Gastrocnemius medialis (tissue), 4 donors: ENCODE data around the gene JMJD7. TPM values are rescaled to one million over a fixed set of nuclear protein-coding genes. Genes with fewer than 3 reads are reported as not detected.
"Not testable (repeated sequence)": the region's sequence is repeated elsewhere in the genome, so short reads cannot be mapped to it uniquely, and the experiment has no call there.

Source experiments
- ATAC-seq, 2 donors: fragments of 150-250 bp; one replicate each; pipeline ENCODE4 v1.9.1; 2016
- DNase-seq, 2 donors: peaks; one replicate each; pipeline ENCODE4 v3.0.0-alpha.2; 2019
- H3K27ac ChIP-seq, 4 donors: fragments of 200-600 bp; sonication (generic); 1 replicate in 1 of 4; 2 replicates in 3 of 4; pipeline ENCODE4 v1.5.1; 2016 to 2018; ENCODE audit warnings: mild to moderate bottlenecking in 2 of 4, moderate library complexity in 1 of 4
- H3K27me3 ChIP-seq, 3 donors: fragments of 200-600 bp; sonication (generic) in 2 of 3; 1 replicate in 1 of 3; 2 replicates in 2 of 3; pipeline versions ENCODE4 v1.5.1 to v1.6.0; 2016 to 2019; ENCODE audit warnings: mild to moderate bottlenecking in 1 of 3, moderate library complexity in 1 of 3
- H3K36me3 ChIP-seq, 2 donors: fragments of 200-600 bp; sonication (generic) in 1 of 2; one replicate each; pipeline ENCODE4 v1.5.1; 2017 to 2018
- H3K4me1 ChIP-seq, 2 donors: fragments of 200-600 bp; sonication (generic) in 1 of 2; one replicate each; pipeline ENCODE4 v1.5.1; 2016 to 2017; ENCODE audit warnings: mild to moderate bottlenecking in 2 of 2
- H3K4me3 ChIP-seq, 4 donors: fragments of 200-600 bp; sonication (generic) in 3 of 4; 1 replicate in 1 of 4; 2 replicates in 3 of 4; pipeline ENCODE4 v1.5.1; 2016 to 2019; ENCODE audit warnings: mild to moderate bottlenecking in 2 of 4
- H3K9me3 ChIP-seq, 3 donors: fragments of 200-600 bp; sonication (generic) in 2 of 3; 1 replicate in 1 of 3; 2 replicates in 2 of 3; pipeline ENCODE4 v1.5.1; 2016 to 2019
- CTCF ChIP-seq, 5 experiments: fragments of 450-650 bp in 3 of 5; fragments of 200-600 bp in 2 of 5; sonication (generic) in 2 of 5; IDR thresholded peaks in 4 of 5; conservative IDR thresholded peaks in 1 of 5; 1 replicate in 4 of 5; 2 replicates in 1 of 5; pipeline ENCODE4 v1.5.1; 2016 to 2019; ENCODE audit warnings: antibody characterized with exemption in 5 of 5, mild to moderate bottlenecking in 3 of 5, moderate library complexity in 3 of 5
- POLR2A ChIP-seq, 2 donors: fragments of 450-650 bp; IDR thresholded peaks; one replicate each; pipeline ENCODE4 v1.6.1; 2017; ENCODE audit warnings: antibody characterized with exemption in 2 of 2, mild to moderate bottlenecking in 2 of 2, moderate library complexity in 2 of 2
- in situ Hi-C, 4 donors: fragments of 200-750 bp; cut with MboI; loops; one replicate each; pipeline versions ENCODE4 v1.15.0 to v1.8.0; 2017; ENCODE audit warnings: low sequenced_read_pairs in 4 of 4
- intact Hi-C: fragments of 100-400 bp; cut with DNase I; formaldehyde crosslinking; loops from one replicate; pipeline ENCODE4 v1.15.1; 2023; ENCODE audit warnings: low total_unique reads
- total RNA-seq, 4 donors: library from RNA; depleted of rRNA; stranded (reverse); fragments of >200 nt; gene quantifications; one replicate each; pipeline versions ENCODE4 v1.1.0 to v1.2.3, GENCODE V29; 2016

Gene JMJD7
- total RNA-seq, 4 donors from 2014 or later: 1.7 to 7.6 (median 3.9) TPM

- Histone ChIP-seq H3K36me3 (peaks cover 0 to 37% of the 10 kb centered on the region in 2 donors), H3K27ac (peak overlapping the region; percentile 82 to 90 (median 87)), H3K27me3 (no peaks in the 10 kb centered on the region), H3K9me3 (no peaks in the 10 kb centered on the region), H3K4me1 (peaks cover 15 to 18% of the 10 kb centered on the region in 2 donors), H3K4me3 (peak overlapping the region; percentile 63 to 90 (median 68))
- intact Hi-C loops: loop anchor here (1.0 to 5.0 kb wide), 3 partner anchors 55 to 145 kb away; partner anchors contain the start of genes EHD4 and MAPKBP1
- in situ Hi-C loops: no loop called here
- ATAC-seq (peak in 1 of 2 donors; percentile 10), DNase-seq (peak in 1 of 2 donors; percentile 28)
- no peak for TF ChIP-seq CTCF (IDR thresholded peaks at IDR 0.05 in 4 of 5, conservative IDR thresholded peaks at IDR 0.05 in 1 of 5)
These were observed 507 bp upstream of the JMJD7 start for GRCh38 chr15:41827290-41827879.

GRCh38 chr15:41828807-41829141 is 882 bp downstream of the JMJD7 start:
- in situ Hi-C loops (no loop called here), intact Hi-C loops (loop anchor here (5.0 kb wide), 2 partner anchors 56 to 74 kb away; partner anchors contain the start of gene MAPKBP1)
- H3K4me1 ChIP-seq: peaks cover 15 to 18% of the 10 kb centered on the region in 2 donors
- no peak for ATAC-seq
- no peaks in the 10 kb centered on the region for H3K9me3 ChIP-seq
- TF ChIP-seq CTCF (IDR thresholded peaks at IDR 0.05 in 4 of 5, conservative IDR thresholded peaks at IDR 0.05 in 1 of 5): no peak
- no peak for TF ChIP-seq POLR2A (IDR thresholded peaks at IDR 0.05)
- H3K36me3 ChIP-seq: peaks cover 0 to 25% of the 10 kb centered on the region in 2 donors
- peak overlapping the region; percentile 82 to 90 (median 87) for H3K27ac ChIP-seq
- H3K4me3 ChIP-seq: peak overlapping the region; percentile 63 to 90 (median 68)
- no peaks in the 10 kb centered on the region for H3K27me3 ChIP-seq
- DNase-seq: no peak

GRCh38 chr15:41829959-41830646 is 2.2 kb downstream of the JMJD7 start:
- no peak overlapping the region for H3K4me3 ChIP-seq
- TF ChIP-seq CTCF (IDR thresholded peaks at IDR 0.05 in 4 of 5, conservative IDR thresholded peaks at IDR 0.05 in 1 of 5): no peak
- TF ChIP-seq POLR2A (IDR thresholded peaks at IDR 0.05): no peak
- peaks cover 0 to 15% of the 10 kb centered on the region in 2 donors for H3K36me3 ChIP-seq
- DNase-seq (no peak), ATAC-seq (no peak)
- H3K27ac ChIP-seq: no peak overlapping the region
- H3K9me3 ChIP-seq: no peaks in the 10 kb centered on the region
- H3K4me1 ChIP-seq: peaks cover 15 to 18% of the 10 kb centered on the region in 2 donors
- intact Hi-C loops (loop anchor here (5.0 kb wide), 2 partner anchors 58 to 72 kb away; partner anchors contain the start of gene MAPKBP1), in situ Hi-C loops (no loop called here)
- H3K27me3 ChIP-seq: no peaks in the 10 kb centered on the region

- intact Hi-C loops, in situ Hi-C loops, H3K27me3 ChIP-seq, H3K4me3 ChIP-seq, ATAC-seq, DNase-seq, H3K27ac ChIP-seq, H3K36me3 ChIP-seq, H3K9me3 ChIP-seq: not testable (repeated sequence)
- H3K4me1 ChIP-seq: peaks cover 15 to 18% of the 10 kb centered on the region in 2 donors
These were observed 3.4 kb downstream of the JMJD7 start for GRCh38 chr15:41831291-41831690.

- no peak overlapping the region for H3K4me3 ChIP-seq
- TF ChIP-seq POLR2A (IDR thresholded peaks at IDR 0.05) (no peak), CTCF (IDR thresholded peaks at IDR 0.05 in 4 of 5, conservative IDR thresholded peaks at IDR 0.05 in 1 of 5) (no peak)
- H3K4me1 ChIP-seq: peaks cover 14 to 17% of the 10 kb centered on the region in 2 donors
- H3K9me3 ChIP-seq: no peaks in the 10 kb centered on the region
- intact Hi-C loops: no loop called here
- H3K36me3 ChIP-seq: peaks cover 0 to 9% of the 10 kb centered on the region in 2 donors
- no peaks in the 10 kb centered on the region for H3K27me3 ChIP-seq
- no peak overlapping the region for H3K27ac ChIP-seq
- ATAC-seq: no peak
- DNase-seq: no peak
- in situ Hi-C loops: no loop called here
These were observed 4.3 kb downstream of the JMJD7 start for GRCh38 chr15:41832208-41832607.
